PC-3 (cell line): ENCODE data around the gene MRPL4. TPM values are rescaled to one million over a fixed set of nuclear protein-coding genes. Genes with fewer than 3 reads are reported as not detected.

Source experiments
- ATAC-seq: fragments of 200-7000 bp; cut with Tn5 transposase; 2 replicates; pipeline ENCODE4 v1.9.1; 2020; ENCODE audit warnings: mild to moderate bottlenecking, moderate library complexity
- BruUV-seq: library from RNA; stranded (reverse); fragments of 400-500 nt; replicated peaks from 2 replicates; lab custom pipeline; 2021; lab: Mats Ljungman, UMichigan
- CTCF ChIA-PET: fragments of 300-600 bp; sonication (Branson Sonifier 250); formaldehyde crosslinking; loops from one replicate; lab custom pipeline; 2022; ENCODE audit warnings: antibody characterized with exemption; lab: Charles Lee
- POLR2A ChIA-PET: fragments of 300-600 bp; sonication (Branson Sonifier 250); formaldehyde crosslinking; loops from one replicate; lab custom pipeline; 2022; ENCODE audit warnings: antibody characterized with exemption; ENCODE audit not compliant: unreplicated experiment; lab: Charles Lee
- DNase-seq: peaks from one replicate; pipeline ENCODE4 v3.0.0-alpha.2; 2015
- H2AFZ ChIP-seq: fragments of 300-600 bp; sonication (generic); 2 replicates; pipeline ENCODE4 v1.6.0; 2016; ENCODE audit warnings: antibody characterized with exemption, low read length
- H3F3A ChIP-seq: fragments of 300-600 bp; sonication (generic); one replicate; pipeline ENCODE4 v1.6.0; 2017; ENCODE audit warnings: antibody characterized with exemption, low read length, control low read depth, mild to moderate bottlenecking; ENCODE audit not compliant: unreplicated experiment
- H3K27ac ChIP-seq: fragments of 300-600 bp; sonication (generic); 2 replicates; pipeline ENCODE4 v1.5.1; 2016; ENCODE audit warnings: mild to moderate bottlenecking, low read length
- H3K27me3 ChIP-seq: fragments of 300-600 bp; sonication (generic); 2 replicates; pipeline ENCODE4 v1.6.1; 2016; ENCODE audit warnings: low read length, mixed read lengths
- H3K36me3 ChIP-seq: fragments of 300-600 bp; sonication (generic); 2 replicates; pipeline ENCODE4 v1.6.1; 2016; ENCODE audit warnings: low read depth, mixed run types, low read length, mixed read lengths
- H3K4me1 ChIP-seq: fragments of 300-600 bp; sonication (generic); 2 replicates; pipeline ENCODE4 v1.5.1; 2016; ENCODE audit warnings: low read length; ENCODE audit not compliant: insufficient read depth
- H3K4me2 ChIP-seq: fragments of 300-600 bp; sonication (generic); 2 replicates; pipeline ENCODE4 v1.6.0; 2016; ENCODE audit warnings: low read length
- H3K4me3 ChIP-seq: fragments of 300-600 bp; sonication (generic); 2 replicates; pipeline ENCODE4 v1.5.1; 2016; ENCODE audit warnings: mild to moderate bottlenecking, low read length, mixed read lengths
- H3K79me2 ChIP-seq: fragments of 300-600 bp; sonication (generic); 2 replicates; pipeline ENCODE4 v1.6.1; 2017; ENCODE audit warnings: low read length, mixed read lengths
- H3K9ac ChIP-seq: fragments of 300-600 bp; sonication (generic); 2 replicates; pipeline ENCODE4 v1.6.0; 2016; ENCODE audit warnings: mild to moderate bottlenecking, low read length
- H3K9me2 ChIP-seq: fragments of 300-600 bp; sonication (generic); replicated peaks from 2 replicates; pipeline ENCODE4 v1.6.1; 2016; ENCODE audit warnings: mixed run types, low read length, mixed read lengths
- H3K9me3 ChIP-seq: fragments of 300-600 bp; sonication (generic); 2 replicates; pipeline ENCODE4 v1.6.1; 2016; ENCODE audit warnings: low read length, mixed read lengths
- H4K20me1 ChIP-seq: fragments of 300-600 bp; sonication (generic); 2 replicates; pipeline ENCODE4 v1.6.1; 2016; ENCODE audit warnings: low read length, mixed read lengths
- EZH2 ChIP-seq: fragments of 300-600 bp; sonication (generic); IDR thresholded peaks from one replicate; pipeline ENCODE4 v1.6.1; 2017; ENCODE audit warnings: antibody characterized with exemption, mild to moderate bottlenecking, low read length; ENCODE audit not compliant: unreplicated experiment
- EZH2phosphoT487 ChIP-seq: fragments of 300-600 bp; sonication (generic); IDR thresholded peaks from 2 replicates; pipeline ENCODE4 v1.6.1; 2018; ENCODE audit warnings: mild to moderate bottlenecking, antibody characterized with exemption, low read length, borderline replicate concordance
- intact Hi-C: fragments of 100-400 bp; cut with micrococcal nuclease; formaldehyde crosslinking; loops from 2 replicates; pipeline ENCODE4 v1.9.0; 2023
- total RNA-seq: library from RNA; depleted of rRNA; stranded (reverse); fragments of >200 nt; gene quantifications from 2 replicates; pipeline ENCODE4 v1.2.3, GENCODE V29; 2014
- TF ChIP-seq, protein P1 (sequence below): fragments of 300-600 bp; sonication (generic); conservative IDR thresholded peaks from 2 replicates; pipeline ENCODE4 v1.5.1; 2017; ENCODE audit warnings: antibody characterized with exemption, low read depth, mild to moderate bottlenecking, low read length

Gene MRPL4
- total RNA-seq, 1 experiment from 2014 or later: 336 TPM

DNA sequence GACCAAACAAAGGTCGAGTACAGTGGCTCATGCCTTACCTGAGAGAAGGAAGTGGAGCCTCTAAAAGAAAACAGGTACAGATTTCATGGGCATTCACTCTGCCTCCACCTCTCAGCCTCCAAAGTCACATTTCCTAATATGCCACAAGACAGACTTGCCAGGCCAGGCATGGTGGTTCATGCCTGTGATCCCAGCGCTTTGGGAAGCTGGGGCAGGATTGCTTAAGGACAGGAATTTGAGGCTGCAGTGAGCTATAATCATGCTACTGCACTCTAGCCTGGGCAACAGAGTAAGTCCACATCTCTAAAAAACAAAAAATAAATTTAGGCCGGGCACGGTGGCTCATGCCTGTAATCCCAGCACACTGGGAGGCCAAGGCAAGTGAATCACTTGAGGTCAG lies 46.4 kb upstream of the MRPL4 start:
- no peaks in the 10 kb centered on the region for H3F3A ChIP-seq
- no peaks in the 10 kb centered on the region for H3K27me3 ChIP-seq
- intact Hi-C loops: no loop called here
- POLR2A ChIA-PET: no interaction called here
- no peak for DNase-seq
- no peak overlapping the region for H3K4me2 ChIP-seq
- ATAC-seq: no peak
- no peaks in the 10 kb centered on the region for H4K20me1 ChIP-seq
- TF ChIP-seq, protein P1, sequence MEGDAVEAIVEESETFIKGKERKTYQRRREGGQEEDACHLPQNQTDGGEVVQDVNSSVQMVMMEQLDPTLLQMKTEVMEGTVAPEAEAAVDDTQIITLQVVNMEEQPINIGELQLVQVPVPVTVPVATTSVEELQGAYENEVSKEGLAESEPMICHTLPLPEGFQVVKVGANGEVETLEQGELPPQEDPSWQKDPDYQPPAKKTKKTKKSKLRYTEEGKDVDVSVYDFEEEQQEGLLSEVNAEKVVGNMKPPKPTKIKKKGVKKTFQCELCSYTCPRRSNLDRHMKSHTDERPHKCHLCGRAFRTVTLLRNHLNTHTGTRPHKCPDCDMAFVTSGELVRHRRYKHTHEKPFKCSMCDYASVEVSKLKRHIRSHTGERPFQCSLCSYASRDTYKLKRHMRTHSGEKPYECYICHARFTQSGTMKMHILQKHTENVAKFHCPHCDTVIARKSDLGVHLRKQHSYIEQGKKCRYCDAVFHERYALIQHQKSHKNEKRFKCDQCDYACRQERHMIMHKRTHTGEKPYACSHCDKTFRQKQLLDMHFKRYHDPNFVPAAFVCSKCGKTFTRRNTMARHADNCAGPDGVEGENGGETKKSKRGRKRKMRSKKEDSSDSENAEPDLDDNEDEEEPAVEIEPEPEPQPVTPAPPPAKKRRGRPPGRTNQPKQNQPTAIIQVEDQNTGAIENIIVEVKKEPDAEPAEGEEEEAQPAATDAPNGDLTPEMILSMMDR: no peak
- no peak for TF ChIP-seq EZH2
- no peak for TF ChIP-seq EZH2phosphoT487
- H3K4me3 ChIP-seq: no peak overlapping the region
- no peaks in the 10 kb centered on the region for H3K79me2 ChIP-seq
- no peak overlapping the region for H3K9ac ChIP-seq
- no TSS peak for BruUV-seq
- H3K9me2 ChIP-seq: no peaks in the 10 kb centered on the region
- H3K9me3 ChIP-seq: no peaks in the 10 kb centered on the region
- no peaks in the 10 kb centered on the region for H3K36me3 ChIP-seq
- H2AFZ ChIP-seq: no peak overlapping the region
- H3K4me1 ChIP-seq: peaks cover 21% of the 10 kb centered on the region
- CTCF ChIA-PET: interaction anchor here (1.0 kb wide), 1 partner anchor 275 kb away, joined by 3 read pairs; no protein-coding TSS in a partner anchor
- H3K27ac ChIP-seq: no peak overlapping the region

DNA sequence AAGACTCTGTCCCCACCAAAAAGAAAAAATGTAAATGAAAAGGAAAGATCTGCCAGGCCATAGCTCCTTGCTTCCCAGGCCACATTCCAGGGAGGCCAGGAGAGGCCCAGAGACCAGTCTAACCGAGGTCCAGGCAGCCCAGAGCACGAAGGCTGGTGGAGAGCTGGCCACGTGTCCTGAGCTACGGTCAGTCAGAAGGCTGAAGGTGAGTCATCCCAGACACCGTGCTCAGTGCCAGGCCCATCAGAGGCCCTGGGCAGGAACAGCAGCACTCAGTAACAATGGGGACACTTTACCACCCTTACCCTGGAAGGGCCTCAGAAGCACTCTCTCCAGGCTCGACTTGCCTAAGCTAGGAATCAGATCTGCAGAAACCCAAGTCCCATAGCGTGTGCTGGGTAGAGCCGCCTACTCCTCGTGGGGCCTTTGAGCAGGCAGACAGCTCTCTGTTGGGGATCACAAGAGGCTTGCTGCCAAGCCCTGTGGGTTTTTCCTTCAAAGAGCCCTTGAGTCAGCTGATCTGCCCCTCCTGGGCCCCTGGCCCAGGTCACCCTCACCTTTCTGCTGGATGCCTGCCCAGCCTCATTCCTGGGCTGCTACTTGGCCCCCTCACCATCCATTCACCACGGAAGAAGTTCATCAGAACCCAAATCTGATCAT lies 45.7 kb upstream of the MRPL4 start:
- H3K4me2 ChIP-seq: no peak overlapping the region
- ATAC-seq (peak; percentile 72), DNase-seq (peak; percentile 51)
- TF ChIP-seq EZH2: no peak
- TF ChIP-seq, protein P1: no peak
- no peak for TF ChIP-seq EZH2phosphoT487
- no TSS peak for BruUV-seq
- no peak overlapping the region for H2AFZ ChIP-seq
- POLR2A ChIA-PET: no interaction called here
- H3K4me1 ChIP-seq: peaks cover 21% of the 10 kb centered on the region
- no peak overlapping the region for H3K4me3 ChIP-seq
- no peaks in the 10 kb centered on the region for H3F3A ChIP-seq
- no peaks in the 10 kb centered on the region for H3K9me2 ChIP-seq
- CTCF ChIA-PET: interaction anchor here (1.0 kb wide), 1 partner anchor 276 kb away, joined by 3 read pairs; no protein-coding TSS in a partner anchor
- H3K36me3 ChIP-seq: no peaks in the 10 kb centered on the region
- no peaks in the 10 kb centered on the region for H3K79me2 ChIP-seq
- intact Hi-C loops: no loop called here
- no peaks in the 10 kb centered on the region for H3K27me3 ChIP-seq
- H3K9ac ChIP-seq: no peak overlapping the region
- H3K27ac ChIP-seq: no peak overlapping the region
- no peaks in the 10 kb centered on the region for H4K20me1 ChIP-seq
- H3K9me3 ChIP-seq: no peaks in the 10 kb centered on the region

DNA sequence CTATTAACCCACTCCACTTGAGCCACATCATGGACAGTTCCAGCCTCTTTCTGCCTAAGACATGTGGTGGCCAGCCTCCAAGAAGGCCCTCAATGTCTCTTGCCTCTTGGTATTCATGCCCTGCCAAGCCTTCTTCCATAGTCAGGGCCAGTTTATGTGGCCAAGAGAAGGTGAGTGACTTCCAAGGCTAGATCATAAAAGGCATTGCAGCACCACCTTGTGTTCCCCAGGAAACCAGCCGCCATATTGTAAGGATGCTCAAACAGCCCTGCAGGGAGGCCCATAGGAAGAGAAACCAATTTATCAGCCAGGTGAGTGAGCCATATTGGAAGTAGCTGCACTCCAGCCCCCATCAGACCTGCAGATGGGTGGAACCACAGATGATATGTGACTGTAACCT lies 45.0 kb upstream of the MRPL4 start:
- H3K4me2 ChIP-seq: no peak overlapping the region

More for the DNA sequence above, 45.0 kb upstream of the MRPL4 start:
- Histone ChIP-seq H3K9me2 (no peaks in the 10 kb centered on the region), H3K79me2 (no peaks in the 10 kb centered on the region), H2AFZ (no peak overlapping the region), H3K36me3 (no peaks in the 10 kb centered on the region), H3K27me3 (no peaks in the 10 kb centered on the region), H4K20me1 (no peaks in the 10 kb centered on the region), H3F3A (no peaks in the 10 kb centered on the region), H3K27ac (no peak overlapping the region), H3K9me3 (no peaks in the 10 kb centered on the region), H3K4me3 (no peak overlapping the region), H3K4me1 (peaks cover 21% of the 10 kb centered on the region), H3K9ac (no peak overlapping the region)
- CTCF ChIA-PET: interaction anchor here (0.5 kb wide), 1 partner anchor 442 kb away, joined by 4 read pairs; no protein-coding TSS in a partner anchor
- intact Hi-C loops: no loop called here
- ATAC-seq (no peak), DNase-seq (no peak)
- POLR2A ChIA-PET: no interaction called here
- TF ChIP-seq EZH2phosphoT487: no peak
- TF ChIP-seq, protein P1: 0 out of 2 replicates have a peak, but pooled peaks have one; percentile 12
- no TSS peak for BruUV-seq
